HepG2 (cell line): Measurements from ENCODE around the gene VSIG2. TPM values are rescaled to one million over a fixed set of nuclear protein-coding genes. Genes with fewer than 3 reads are reported as not detected.
A peak's percentile ranks its signal among the peaks of the same experiment; 100 is the strongest.

ENCODE experiments used
- FOXA3 ChIP-seq: IDR thresholded peaks from 2 replicates; pipeline ENCODE4 v1.6.1; 2016; ENCODE audit warnings: missing genetic modification reagents, missing compliant biosample characterization
- GTF2F1 ChIP-seq: fragments of 150-350 bp; IDR thresholded peaks from 2 replicates; pipeline ENCODE4 v1.6.1; 2014; ENCODE audit warnings: low read length
- HCFC1 ChIP-seq: fragments of 150-350 bp; IDR thresholded peaks from 2 replicates; pipeline ENCODE4 v1.6.1; 2014; ENCODE audit warnings: low read depth, low read length
- HOXD1 ChIP-seq: sonication (generic); formaldehyde crosslinking; IDR thresholded peaks from 2 replicates; pipeline ENCODE4 v1.5.0; 2020; ENCODE audit warnings: missing genetic modification reagents
- KAT7 ChIP-seq: IDR thresholded peaks from 2 replicates; pipeline ENCODE4 v1.6.1; 2018; ENCODE audit warnings: borderline replicate concordance, missing compliant biosample characterization
- NCOA2 ChIP-seq: sonication (generic); formaldehyde crosslinking; IDR thresholded peaks from 2 replicates; pipeline ENCODE4 v1.8.0; 2022; ENCODE audit warnings: inconsistent platforms
- PHB2 ChIP-seq: fragments of 450-650 bp; IDR thresholded peaks from 2 replicates; pipeline ENCODE4 v1.6.1; 2018; ENCODE audit not compliant: partially characterized antibody
- RARA ChIP-seq: IDR thresholded peaks from 2 replicates; pipeline ENCODE4 v1.6.1; 2016; ENCODE audit warnings: missing genetic modification reagents, missing compliant biosample characterization
- REL ChIP-seq: sonication (generic); formaldehyde crosslinking; conservative IDR thresholded peaks from 2 replicates; pipeline ENCODE4 v1.8.0; 2022; ENCODE audit warnings: mild to moderate bottlenecking, missing genetic modification reagents, moderate library complexity
- SOX13 ChIP-seq, 3 experiments: fragments of 450-650 bp in 1 of 3; sonication (generic) in 1 of 3; formaldehyde crosslinking in 1 of 3; IDR thresholded peaks in 2 of 3; conservative IDR thresholded peaks in 1 of 3; 2 replicates each; pipeline versions ENCODE4 v1.5.0 to v1.6.1; 2016 to 2020; ENCODE audit warnings: antibody characterized with exemption in 1 of 3, mild to moderate bottlenecking in 1 of 3, missing compliant biosample characterization in 1 of 3, missing genetic modification reagents in 1 of 3, moderate library complexity in 1 of 3
- TFAP4 ChIP-seq: sonication (generic); IDR thresholded peaks from 2 replicates; pipeline ENCODE4 v1.6.1; 2016; ENCODE audit warnings: low read depth, borderline replicate concordance
- TOE1 ChIP-seq: sonication (generic); formaldehyde crosslinking; IDR thresholded peaks from 2 replicates; pipeline ENCODE4 v1.4.0; 2020; ENCODE audit warnings: mild to moderate bottlenecking, missing genetic modification reagents
- ZBTB14 ChIP-seq: sonication (generic); formaldehyde crosslinking; IDR thresholded peaks from 2 replicates; pipeline ENCODE4 v1.4.0; 2020; ENCODE audit warnings: missing genetic modification reagents
- ZNF512 ChIP-seq: sonication (generic); formaldehyde crosslinking; IDR thresholded peaks from 2 replicates; pipeline ENCODE4 v1.4.0; 2020; ENCODE audit warnings: mild to moderate bottlenecking, missing genetic modification reagents
- ZNF772 ChIP-seq: sonication (generic); formaldehyde crosslinking; IDR thresholded peaks from 2 replicates; pipeline ENCODE4 v1.5.0; 2020; ENCODE audit warnings: mild to moderate bottlenecking, missing genetic modification reagents
- polyA plus RNA-seq, 8 experiments: library from polyadenylated mRNA; depleted of rRNA in 3 of 8; stranded (reverse) in 7 of 8; unstranded in 1 of 8; fragments of >200 nt; fragmentation: Illumina TruSeq in 4 of 8; extraction: Trizol in 4 of 8; gene quantifications; 2 replicates each; pipeline versions ENCODE4 v1.2.1 to v1.2.3, GENCODE V29; 2011 to 2016; ENCODE audit warnings: low read depth in 4 of 8, missing spikeins in 1 of 8, mixed read lengths in 1 of 8; ENCODE audit not compliant: insufficient read depth in 1 of 8
- total RNA-seq, 5 experiments: library from RNA; depleted of rRNA; stranded (reverse); fragments of >200 nt; fragmentation: Illumina TruSeq; extraction: Trizol; gene quantifications; 2 replicates each; pipeline ENCODE4 v1.2.3, GENCODE V29; 2016; ENCODE audit warnings: low read depth in 1 of 5
- TF ChIP-seq, protein P1 (sequence below): sonication (generic); formaldehyde crosslinking; IDR thresholded peaks from 2 replicates; pipeline ENCODE4 v1.4.0; 2020; ENCODE audit warnings: mild to moderate bottlenecking, missing genetic modification reagents
- TF ChIP-seq, protein P2 (sequence below), 2 experiments: sonication (generic) in 1 of 2; formaldehyde crosslinking in 1 of 2; IDR thresholded peaks; 2 replicates each; pipeline versions ENCODE4 v1.4.0 to v1.6.1; 2018 to 2020; ENCODE audit warnings: missing genetic modification reagents in 2 of 2, borderline replicate concordance in 1 of 2, low read depth in 1 of 2, mild to moderate bottlenecking in 1 of 2, missing biosample characterization in 1 of 2

VSIG2 gene
- total and polyA plus RNA-seq, 2 of the 13 experiments (the other 11 are each of a cell fraction or from before 2014, with no cell fraction given) = 0.80 to 2.7 TPM

GRCh38 chr11:124762624-124763155 is 10.6 kb upstream of the VSIG2 start (continued):
- TF ChIP-seq, protein P1, sequence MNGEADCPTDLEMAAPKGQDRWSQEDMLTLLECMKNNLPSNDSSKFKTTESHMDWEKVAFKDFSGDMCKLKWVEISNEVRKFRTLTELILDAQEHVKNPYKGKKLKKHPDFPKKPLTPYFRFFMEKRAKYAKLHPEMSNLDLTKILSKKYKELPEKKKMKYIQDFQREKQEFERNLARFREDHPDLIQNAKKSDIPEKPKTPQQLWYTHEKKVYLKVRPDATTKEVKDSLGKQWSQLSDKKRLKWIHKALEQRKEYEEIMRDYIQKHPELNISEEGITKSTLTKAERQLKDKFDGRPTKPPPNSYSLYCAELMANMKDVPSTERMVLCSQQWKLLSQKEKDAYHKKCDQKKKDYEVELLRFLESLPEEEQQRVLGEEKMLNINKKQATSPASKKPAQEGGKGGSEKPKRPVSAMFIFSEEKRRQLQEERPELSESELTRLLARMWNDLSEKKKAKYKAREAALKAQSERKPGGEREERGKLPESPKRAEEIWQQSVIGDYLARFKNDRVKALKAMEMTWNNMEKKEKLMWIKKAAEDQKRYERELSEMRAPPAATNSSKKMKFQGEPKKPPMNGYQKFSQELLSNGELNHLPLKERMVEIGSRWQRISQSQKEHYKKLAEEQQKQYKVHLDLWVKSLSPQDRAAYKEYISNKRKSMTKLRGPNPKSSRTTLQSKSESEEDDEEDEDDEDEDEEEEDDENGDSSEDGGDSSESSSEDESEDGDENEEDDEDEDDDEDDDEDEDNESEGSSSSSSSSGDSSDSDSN = 0 out of 2 replicates have a peak, but pooled peaks have one; percentile 40
- TF ChIP-seq ZNF512 = no peak
- TF ChIP-seq, protein P2, sequence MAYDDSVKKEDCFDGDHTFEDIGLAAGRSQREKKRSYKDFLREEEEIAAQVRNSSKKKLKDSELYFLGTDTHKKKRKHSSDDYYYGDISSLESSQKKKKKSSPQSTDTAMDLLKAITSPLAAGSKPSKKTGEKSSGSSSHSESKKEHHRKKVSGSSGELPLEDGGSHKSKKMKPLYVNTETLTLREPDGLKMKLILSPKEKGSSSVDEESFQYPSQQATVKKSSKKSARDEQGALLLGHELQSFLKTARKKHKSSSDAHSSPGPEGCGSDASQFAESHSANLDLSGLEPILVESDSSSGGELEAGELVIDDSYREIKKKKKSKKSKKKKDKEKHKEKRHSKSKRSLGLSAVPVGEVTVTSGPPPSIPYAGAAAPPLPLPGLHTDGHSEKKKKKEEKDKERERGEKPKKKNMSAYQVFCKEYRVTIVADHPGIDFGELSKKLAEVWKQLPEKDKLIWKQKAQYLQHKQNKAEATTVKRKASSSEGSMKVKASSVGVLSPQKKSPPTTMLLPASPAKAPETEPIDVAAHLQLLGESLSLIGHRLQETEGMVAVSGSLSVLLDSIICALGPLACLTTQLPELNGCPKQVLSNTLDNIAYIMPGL (CRISPR knock-in tag; IDR thresholded peaks at IDR 0.05; ENCODE audit: borderline replicate concordance in 1 of 2, low read depth in 1 of 2) = 0 out of 4 replicates have a peak, but pooled peaks of 1 of the 2 experiments have one; percentile 37
- TF ChIP-seq ZBTB14 (CRISPR knock-in tag) = no peak
- TF ChIP-seq REL (CRISPR knock-in tag) = peak; percentile 47; the same call in 1 of the 2 replicates
- TF ChIP-seq SOX13 (IDR thresholded peaks at IDR 0.05) = no peak
- no peak for TF ChIP-seq SOX13 (CRISPR knock-in tag; conservative IDR thresholded peaks at IDR 0.05 in 1 of 2, IDR thresholded peaks at IDR 0.05 in 1 of 2)
- no peak for TF ChIP-seq PHB2
- no peak for TF ChIP-seq ZNF772 (CRISPR knock-in tag)
- no peak for TF ChIP-seq RARA (CRISPR knock-in tag)
- no peak for TF ChIP-seq FOXA3 (CRISPR knock-in tag)
- no peak for TF ChIP-seq GTF2F1
- no peak for TF ChIP-seq HCFC1
- TF ChIP-seq KAT7 (CRISPR knock-in tag) = 0 out of 2 replicates have a peak, but pooled peaks have one; percentile 32
- no peak for TF ChIP-seq NCOA2 (CRISPR knock-in tag)
- no peak for TF ChIP-seq HOXD1
- no peak for TF ChIP-seq TOE1 (CRISPR knock-in tag)
- TF ChIP-seq TFAP4 = no peak
